HG03139 (cell line): ENCODE measurements around the gene METTL3.
"Not testable (repeated sequence)": the region's sequence is repeated elsewhere in the genome, so short reads cannot be mapped to it uniquely, and the experiment has no call there.

Experiments
- ATAC-seq: cut with Tn5 transposase; IDR thresholded peaks from one replicate; pipeline ENCODE4 v1.9.1; 2021; ENCODE audit not compliant: unreplicated experiment

The METTL3 gene

GRCh38 chr14:21510735-21511657 lies at the start of gene METTL3:
TSS of gene METTL3 (minus strand) at chr14:21511340. CDS start at chr14:21511223, 117 bp downstream.
- peak; percentile 97 for ATAC-seq

GRCh38 chr14:21558703-21559170 lies 47.6 kb upstream of the METTL3 start:
- ATAC-seq: no peak

GRCh38 chr14:21557084-21557901 lies 46.2 kb upstream of the METTL3 start:
- ATAC-seq: no peak

- ATAC-seq: no peak
Measured at GRCh38 chr14:21556378-21557083, 45.4 kb upstream of the METTL3 start.

- no peak for ATAC-seq
Measured at GRCh38 chr14:21553266-21553665, 42.1 kb upstream of the METTL3 start.

GRCh38 chr14:21544588-21544987 lies 33.4 kb upstream of the METTL3 start:
- ATAC-seq: not testable (repeated sequence)

- ATAC-seq: no peak
Measured at GRCh38 chr14:21543963-21544362, 32.8 kb upstream of the METTL3 start.

- no peak for ATAC-seq
Measured at GRCh38 chr14:21543521-21543960, 32.4 kb upstream of the METTL3 start.

GRCh38 chr14:21541413-21542074 lies 30.4 kb upstream of the METTL3 start:
- ATAC-seq: no peak

GRCh38 chr14:21539189-21539940 lies 28.2 kb upstream of the METTL3 start:
- ATAC-seq: no peak

- no peak for ATAC-seq
Measured at GRCh38 chr14:21537090-21537424, 25.9 kb upstream of the METTL3 start.

GRCh38 chr14:21536418-21537089 lies 25.4 kb upstream of the METTL3 start:
- ATAC-seq: no peak

GRCh38 chr14:21535545-21536417 lies 24.6 kb upstream of the METTL3 start:
- no peak for ATAC-seq

- ATAC-seq: no peak
Measured at GRCh38 chr14:21534576-21534975, 23.4 kb upstream of the METTL3 start.

- no peak for ATAC-seq
Measured at GRCh38 chr14:21533294-21533693, 22.2 kb upstream of the METTL3 start.

- no peak for ATAC-seq
Measured at GRCh38 chr14:21529515-21529914, 18.4 kb upstream of the METTL3 start.

GRCh38 chr14:21528381-21529348 lies 17.5 kb upstream of the METTL3 start:
- ATAC-seq: no peak
